CD4-positive, CD25-positive, alpha-beta regulatory T cell (primary cell): ENCODE measurements around the gene GABRG3. TPM values are rescaled to one million over a fixed set of nuclear protein-coding genes. Genes with fewer than 3 reads are reported as not detected.
"Not testable (repeated sequence)": the region's sequence is repeated elsewhere in the genome, so short reads cannot be mapped to it uniquely, and the experiment has no call there.

Source experiments
- ATAC-seq, 2 donors: fragments of 150-1000 bp; cut with Tn5 transposase; one replicate each; pipeline ENCODE4 v1.10.0; 2021; ENCODE audit warnings: low read depth in 2 of 2, moderate number of reproducible peaks in 2 of 2, moderate library complexity in 1 of 2
- DNase-seq, 3 donors: peaks; one replicate each; pipeline versions ENCODE4 v3.0.0 to v3.0.0-alpha.2; 2012 to 2022; ENCODE audit warnings: mixed read lengths in 1 of 3
- H3K27ac ChIP-seq: one replicate; pipeline ENCODE4 v1.7.0; 2013; ENCODE audit warnings: mild to moderate bottlenecking, low read length; ENCODE audit not compliant: insufficient read depth, poor library complexity, severe bottlenecking
- H3K27me3 ChIP-seq: one replicate; pipeline ENCODE4 v1.7.0; 2013; ENCODE audit warnings: low read length; ENCODE audit not compliant: control insufficient read depth, insufficient read depth
- H3K36me3 ChIP-seq: one replicate; pipeline ENCODE4 v1.7.0; 2013; ENCODE audit warnings: mild to moderate bottlenecking, low read length, moderate library complexity; ENCODE audit not compliant: control insufficient read depth, insufficient read depth
- H3K4me1 ChIP-seq: 2 replicates; pipeline ENCODE4 v1.7.0; 2013; ENCODE audit warnings: mild to moderate bottlenecking, low read length; ENCODE audit not compliant: insufficient read depth, control insufficient read depth, poor library complexity, severe bottlenecking
- H3K4me3 ChIP-seq: one replicate; pipeline ENCODE4 v1.7.0; 2013; ENCODE audit warnings: low read depth, mild to moderate bottlenecking, low read length, moderate library complexity
- H3K9me3 ChIP-seq, 2 experiments: 1 replicate in 1 of 2; 2 replicates in 1 of 2; pipeline ENCODE4 v1.7.0; 2013; ENCODE audit warnings: low read length in 2 of 2, mild to moderate bottlenecking in 1 of 2, moderate library complexity in 1 of 2; ENCODE audit not compliant: control insufficient read depth in 2 of 2
- H3K27ac Mint-ChIP-seq, 3 donors: one replicate each; pipeline ENCODE4 v1.8.0; 2020 to 2022; ENCODE audit warnings: mild to moderate bottlenecking in 3 of 3, mixed read lengths in 3 of 3, moderate library complexity in 2 of 3
- H3K27me3 Mint-ChIP-seq: one replicate; pipeline ENCODE4 v1.8.0; 2022; ENCODE audit warnings: mild to moderate bottlenecking, mixed read lengths
- H3K36me3 Mint-ChIP-seq: one replicate; pipeline ENCODE4 v1.8.0; 2020; ENCODE audit warnings: mixed read lengths
- H3K4me1 Mint-ChIP-seq, 4 donors: one replicate each; pipeline ENCODE4 v1.8.0; 2020 to 2022; ENCODE audit warnings: mixed read lengths in 4 of 4, mild to moderate bottlenecking in 1 of 4
- H3K4me3 Mint-ChIP-seq, 4 donors: one replicate each; pipeline ENCODE4 v1.8.0; 2020 to 2022; ENCODE audit warnings: mild to moderate bottlenecking in 4 of 4, mixed read lengths in 4 of 4, moderate library complexity in 3 of 4
- H3K9me3 Mint-ChIP-seq, 7 donors: one replicate each; pipeline ENCODE4 v1.8.0; 2020 to 2022; ENCODE audit warnings: mixed read lengths in 7 of 7, mild to moderate bottlenecking in 3 of 7, moderate library complexity in 2 of 7
- polyA plus RNA-seq, 4 donors: library from polyadenylated mRNA; unstranded; fragments of 300-500 nt; fragmentation: Illumina TruSeq; gene quantifications; one replicate each; pipeline ENCODE4 v1.2.3, GENCODE V29; 2021
- total RNA-seq: library from RNA; stranded (reverse); gene quantifications from one replicate; pipeline ENCODE4 v1.2.3, GENCODE V29; 2022

The GABRG3 gene
- total and polyA plus RNA-seq, 5 donors from 2014 or later = not detected

- not testable (repeated sequence) for H3K4me3 ChIP-seq, H3K27me3 ChIP-seq, DNase-seq, ATAC-seq, H3K4me1 ChIP-seq, H3K27ac ChIP-seq, H3K4me1 Mint-ChIP-seq, H3K4me3 Mint-ChIP-seq, H3K9me3 ChIP-seq, H3K27me3 Mint-ChIP-seq, H3K27ac Mint-ChIP-seq, H3K36me3 Mint-ChIP-seq, H3K36me3 ChIP-seq
- H3K9me3 Mint-ChIP-seq = peaks cover 0 to 23% (median 14%) of the 10 kb centered on the region in 7 donors
These were observed 220.5 kb downstream of the GABRG3 start for GRCh38 chr15:27191515-27191914.

- H3K4me3 Mint-ChIP-seq = no peak overlapping the region
- ATAC-seq (no peak), DNase-seq (no peak)
- H3K27ac Mint-ChIP-seq = no peak overlapping the region
- H3K27me3 Mint-ChIP-seq = no peaks in the 10 kb centered on the region
- Histone ChIP-seq H3K27ac (no peak overlapping the region), H3K27me3 (no peaks in the 10 kb centered on the region), H3K36me3 (no peaks in the 10 kb centered on the region), H3K4me3 (no peak overlapping the region), H3K9me3 (peaks cover 0 to 15% of the 10 kb centered on the region in 2 experiments), H3K4me1 (no peaks in the 10 kb centered on the region)
- no peaks in the 10 kb centered on the region for H3K36me3 Mint-ChIP-seq
- no peaks in the 10 kb centered on the region for H3K4me1 Mint-ChIP-seq
- peaks cover 0 to 23% (median 12%) of the 10 kb centered on the region in 7 donors for H3K9me3 Mint-ChIP-seq
These were observed 225.7 kb downstream of the GABRG3 start for GRCh38 chr15:27196691-27197090.

- Mint-ChIP-seq H3K9me3 (peaks cover 3 to 16% (median 11%) of the 10 kb centered on the region in 7 donors), H3K27me3 (no peaks in the 10 kb centered on the region), H3K4me3 (no peak overlapping the region), H3K36me3 (no peaks in the 10 kb centered on the region), H3K4me1 (no peaks in the 10 kb centered on the region), H3K27ac (no peak overlapping the region)
- Histone ChIP-seq H3K36me3 (no peaks in the 10 kb centered on the region), H3K27ac (no peak overlapping the region), H3K9me3 (peaks cover 0 to 9% of the 10 kb centered on the region in 2 experiments), H3K27me3 (no peaks in the 10 kb centered on the region), H3K4me3 (no peak overlapping the region), H3K4me1 (no peaks in the 10 kb centered on the region)
- no peak for ATAC-seq
- DNase-seq = no peak
These were observed 230.4 kb downstream of the GABRG3 start for GRCh38 chr15:27201425-27201824.

- no peaks in the 10 kb centered on the region for H3K4me1 Mint-ChIP-seq
- H3K36me3 Mint-ChIP-seq = no peaks in the 10 kb centered on the region
These were observed 239.2 kb downstream of the GABRG3 start for GRCh38 chr15:27210176-27210575.

GRCh38 chr15:27214032-27214431 lies 243.1 kb downstream of the GABRG3 start:
- H3K4me3 Mint-ChIP-seq = no peak overlapping the region
- no peaks in the 10 kb centered on the region for H3K36me3 ChIP-seq
- ATAC-seq = no peak
- no peaks in the 10 kb centered on the region for H3K4me1 Mint-ChIP-seq
- no peak for DNase-seq
- no peak overlapping the region for H3K27ac Mint-ChIP-seq
- H3K36me3 Mint-ChIP-seq = no peaks in the 10 kb centered on the region
- no peak overlapping the region for H3K27ac ChIP-seq
- H3K4me1 ChIP-seq = no peaks in the 10 kb centered on the region
- peaks cover 0 to 2% of the 10 kb centered on the region in 2 experiments for H3K9me3 ChIP-seq
- H3K4me3 ChIP-seq = no peak overlapping the region
- H3K27me3 Mint-ChIP-seq = no peaks in the 10 kb centered on the region
- H3K27me3 ChIP-seq = no peaks in the 10 kb centered on the region
- H3K9me3 Mint-ChIP-seq = peaks cover 0 to 19% (median 12%) of the 10 kb centered on the region in 7 donors

More at GRCh38 chr15:27210176-27210575, 239.2 kb downstream of the GABRG3 start:
- Histone ChIP-seq H3K27me3 (no peaks in the 10 kb centered on the region), H3K4me1 (no peaks in the 10 kb centered on the region), H3K36me3 (no peaks in the 10 kb centered on the region), H3K4me3 (no peak overlapping the region), H3K9me3 (peaks cover 2 to 11% of the 10 kb centered on the region in 2 experiments), H3K27ac (no peak overlapping the region)
- peaks cover 0 to 21% (median 10%) of the 10 kb centered on the region in 7 donors for H3K9me3 Mint-ChIP-seq
- no peak overlapping the region for H3K4me3 Mint-ChIP-seq
- H3K27ac Mint-ChIP-seq = no peak overlapping the region
- ATAC-seq (no peak), DNase-seq (no peak)
- H3K27me3 Mint-ChIP-seq = no peaks in the 10 kb centered on the region

DNA sequence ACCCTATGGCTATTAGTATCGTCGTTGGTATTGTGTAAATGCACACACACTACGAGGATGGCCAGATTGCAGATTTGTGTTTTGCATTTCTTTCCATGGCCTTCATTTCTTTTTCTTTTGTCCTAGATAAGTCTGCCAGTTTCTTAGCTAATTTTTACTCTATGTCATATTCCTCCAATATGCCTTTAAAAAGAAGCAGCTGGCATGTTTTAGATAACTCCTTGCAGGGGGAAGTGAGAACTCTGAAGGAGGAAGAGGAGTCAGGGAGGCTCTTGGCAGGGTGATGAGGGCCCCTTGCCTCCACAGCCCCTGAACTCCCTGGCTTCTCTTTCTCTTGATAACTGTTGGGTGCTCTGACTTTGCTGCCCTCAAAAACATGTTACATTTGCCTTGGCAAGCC lies 244.0 kb downstream of the GABRG3 start:
- Mint-ChIP-seq H3K36me3 (no peaks in the 10 kb centered on the region), H3K9me3 (peaks cover 0 to 19% (median 12%) of the 10 kb centered on the region in 7 donors), H3K4me1 (no peaks in the 10 kb centered on the region)

DNA sequence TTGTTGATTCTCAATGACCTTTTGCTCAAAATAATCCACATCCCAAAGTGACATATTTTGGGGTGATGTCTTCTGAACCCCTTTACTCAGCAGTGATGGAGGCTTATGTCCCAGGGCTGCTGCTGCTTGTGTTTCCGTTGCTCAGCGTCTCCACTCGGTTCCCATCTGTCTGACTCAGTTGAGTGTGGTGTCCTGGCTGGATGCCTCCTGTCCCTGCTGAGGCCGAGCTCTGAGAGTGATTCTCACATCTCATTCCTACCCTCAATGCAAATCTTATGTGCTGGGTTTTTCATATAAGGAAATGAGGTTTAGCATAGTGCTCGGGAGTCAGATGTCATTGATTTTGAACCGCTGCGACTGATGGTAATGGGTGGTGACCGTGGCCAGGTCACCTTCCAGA lies 247.4 kb downstream of the GABRG3 start:
- H3K9me3 ChIP-seq = peaks cover 0 to 2% of the 10 kb centered on the region in 2 experiments
- Mint-ChIP-seq H3K27me3 (no peaks in the 10 kb centered on the region), H3K4me1 (no peaks in the 10 kb centered on the region), H3K36me3 (no peaks in the 10 kb centered on the region), H3K9me3 (peaks cover 2 to 22% (median 10%) of the 10 kb centered on the region in 7 donors), H3K27ac (no peak overlapping the region), H3K4me3 (no peak overlapping the region)
- ATAC-seq (no peak), DNase-seq (no peak)
- H3K36me3 ChIP-seq = no peaks in the 10 kb centered on the region
- H3K4me1 ChIP-seq = no peaks in the 10 kb centered on the region
- H3K27ac ChIP-seq = no peak overlapping the region
- no peak overlapping the region for H3K4me3 ChIP-seq
- H3K27me3 ChIP-seq = no peaks in the 10 kb centered on the region

More for the DNA sequence above, 244.0 kb downstream of the GABRG3 start:
- no peaks in the 10 kb centered on the region for H3K27me3 ChIP-seq
- ATAC-seq (no peak), DNase-seq (no peak)
- H3K4me3 ChIP-seq = no peak overlapping the region
- peaks cover 0 to 2% of the 10 kb centered on the region in 2 experiments for H3K9me3 ChIP-seq
- H3K27ac Mint-ChIP-seq = no peak overlapping the region
- H3K4me3 Mint-ChIP-seq = no peak overlapping the region
- no peaks in the 10 kb centered on the region for H3K27me3 Mint-ChIP-seq
- no peak overlapping the region for H3K27ac ChIP-seq
- no peaks in the 10 kb centered on the region for H3K36me3 ChIP-seq
- no peaks in the 10 kb centered on the region for H3K4me1 ChIP-seq

- Mint-ChIP-seq H3K27me3 (no peaks in the 10 kb centered on the region), H3K36me3 (no peaks in the 10 kb centered on the region), H3K27ac (no peak overlapping the region), H3K9me3 (peaks cover 1 to 22% (median 10%) of the 10 kb centered on the region in 7 donors), H3K4me3 (no peak overlapping the region), H3K4me1 (no peaks in the 10 kb centered on the region)
- Histone ChIP-seq H3K27ac (no peak overlapping the region), H3K27me3 (no peaks in the 10 kb centered on the region), H3K4me1 (no peaks in the 10 kb centered on the region), H3K9me3 (peaks cover 0 to 2% of the 10 kb centered on the region in 2 experiments), H3K4me3 (no peak overlapping the region), H3K36me3 (no peaks in the 10 kb centered on the region)
- no peak for DNase-seq
- no peak for ATAC-seq
These were observed 248.7 kb downstream of the GABRG3 start for GRCh38 chr15:27219636-27220035.
